Measurements from ENCODE around the gene TMEM239. TPM values are rescaled to one million over a fixed set of nuclear protein-coding genes. Genes with fewer than 3 reads are reported as not detected.

Gene TMEM239
- total and polyA plus RNA-seq, 9 donors = not detected

- 82 to 92% (median 91%) methylated on average over 2 of the region's 2 CpGs for WGBS, 3 donors
- no peaks in the 10 kb centered on the region for H3K36me3 ChIP-seq
- DNase-seq = no peak
- H3K27me3 ChIP-seq = no peaks in the 10 kb centered on the region
- no peak overlapping the region for H3K27ac ChIP-seq
- TF ChIP-seq EP300 (IDR thresholded peaks at IDR 0.05) (no peak), CTCF (IDR thresholded peaks at IDR 0.05) (no peak), POLR2A (IDR thresholded peaks at IDR 0.05) (no peak)
- intact Hi-C loops (cut with DNase I) = loop anchor here in 1 of 4 donors (10.0 kb wide), 1 partner anchor 164 kb away; the partner anchor contains the start of gene EBF4
- H3K9me3 ChIP-seq = no peaks in the 10 kb centered on the region
- peaks cover 2% of the 10 kb centered on the region for H3K4me1 ChIP-seq (ENCODE audit: insufficient read depth)
- H3K4me3 ChIP-seq = no peak overlapping the region
Observed at GRCh38 chr20:2858591-2858990, 42.4 kb downstream of the TMEM239 start.

GRCh38 chr20:2859330-2860121, 43.4 kb downstream of the TMEM239 start:
- 89 to 90% (median 90%) methylated on average over 4 of the region's 4 CpGs for WGBS, 3 donors
- intact Hi-C loops (cut with DNase I) = loop anchor here in 1 of 4 donors (10.0 kb wide), 1 partner anchor 165 kb away; the partner anchor contains the start of gene EBF4
- H3K9me3 ChIP-seq = no peaks in the 10 kb centered on the region
- H3K4me3 ChIP-seq = no peak overlapping the region
- no peaks in the 10 kb centered on the region for H3K36me3 ChIP-seq
- no peak overlapping the region for H3K27ac ChIP-seq
- no peak for DNase-seq
- TF ChIP-seq EP300 (IDR thresholded peaks at IDR 0.05) (no peak), CTCF (IDR thresholded peaks at IDR 0.05) (no peak), POLR2A (IDR thresholded peaks at IDR 0.05) (no peak)
- H3K4me1 ChIP-seq (ENCODE audit: insufficient read depth) = peaks cover 2% of the 10 kb centered on the region
- H3K27me3 ChIP-seq = no peaks in the 10 kb centered on the region

GRCh38 chr20:2864626-2865025, 48.5 kb downstream of the TMEM239 start:
- no peaks in the 10 kb centered on the region for H3K9me3 ChIP-seq
- intact Hi-C loops (cut with DNase I) = no loop called here
- 94 to 95% (median 94%) methylated on average over 12 of the region's 12 CpGs for WGBS, 3 donors

GRCh38 chr20:2865101-2865500, 48.9 kb downstream of the TMEM239 start:
- no peaks in the 10 kb centered on the region for H3K36me3 ChIP-seq
- H3K27me3 ChIP-seq = no peaks in the 10 kb centered on the region
- TF ChIP-seq CTCF (IDR thresholded peaks at IDR 0.05) = no peak
- TF ChIP-seq POLR2A (IDR thresholded peaks at IDR 0.05) = no peak
- no peak for TF ChIP-seq EP300 (IDR thresholded peaks at IDR 0.05)
- H3K4me3 ChIP-seq = no peak overlapping the region
- H3K9me3 ChIP-seq = no peaks in the 10 kb centered on the region
- no peak overlapping the region for H3K27ac ChIP-seq
- no peak for DNase-seq
- no peaks in the 10 kb centered on the region for H3K4me1 ChIP-seq (ENCODE audit: insufficient read depth)
- WGBS, 3 donors = 95 to 100% (median 97%) methylated on average over 10 of the region's 10 CpGs
- intact Hi-C loops (cut with DNase I) = no loop called here

More at GRCh38 chr20:2864626-2865025, 48.5 kb downstream of the TMEM239 start:
- no peaks in the 10 kb centered on the region for H3K36me3 ChIP-seq
- DNase-seq = no peak
- H3K27me3 ChIP-seq = no peaks in the 10 kb centered on the region
- H3K4me1 ChIP-seq (ENCODE audit: insufficient read depth) = no peaks in the 10 kb centered on the region
- H3K27ac ChIP-seq = no peak overlapping the region
- no peak overlapping the region for H3K4me3 ChIP-seq
- no peak for TF ChIP-seq CTCF (IDR thresholded peaks at IDR 0.05)
- no peak for TF ChIP-seq EP300 (IDR thresholded peaks at IDR 0.05)
- TF ChIP-seq POLR2A (IDR thresholded peaks at IDR 0.05) = no peak
